ENCODE measurements around the gene PLCH1.

DNA sequence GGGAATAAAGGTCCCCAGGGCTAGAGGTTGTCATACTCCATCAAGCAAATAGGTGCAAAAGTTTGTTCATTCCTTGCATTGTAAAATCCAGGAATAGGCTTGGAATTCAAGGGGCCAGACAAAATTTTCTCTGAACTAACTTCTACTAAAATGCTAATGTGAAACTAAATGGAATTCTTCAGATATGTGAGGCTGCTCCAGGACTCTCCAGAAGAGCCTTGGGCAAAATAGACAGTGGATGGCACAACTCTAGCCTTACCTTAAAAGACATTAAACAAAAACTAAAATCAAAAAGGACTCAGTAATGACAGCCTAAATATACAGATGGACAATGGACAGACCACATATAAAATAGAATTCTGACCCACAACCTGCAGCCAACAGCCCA, 320.6 kb downstream of the PLCH1 start:
- TF ChIP-seq, protein P1, sequence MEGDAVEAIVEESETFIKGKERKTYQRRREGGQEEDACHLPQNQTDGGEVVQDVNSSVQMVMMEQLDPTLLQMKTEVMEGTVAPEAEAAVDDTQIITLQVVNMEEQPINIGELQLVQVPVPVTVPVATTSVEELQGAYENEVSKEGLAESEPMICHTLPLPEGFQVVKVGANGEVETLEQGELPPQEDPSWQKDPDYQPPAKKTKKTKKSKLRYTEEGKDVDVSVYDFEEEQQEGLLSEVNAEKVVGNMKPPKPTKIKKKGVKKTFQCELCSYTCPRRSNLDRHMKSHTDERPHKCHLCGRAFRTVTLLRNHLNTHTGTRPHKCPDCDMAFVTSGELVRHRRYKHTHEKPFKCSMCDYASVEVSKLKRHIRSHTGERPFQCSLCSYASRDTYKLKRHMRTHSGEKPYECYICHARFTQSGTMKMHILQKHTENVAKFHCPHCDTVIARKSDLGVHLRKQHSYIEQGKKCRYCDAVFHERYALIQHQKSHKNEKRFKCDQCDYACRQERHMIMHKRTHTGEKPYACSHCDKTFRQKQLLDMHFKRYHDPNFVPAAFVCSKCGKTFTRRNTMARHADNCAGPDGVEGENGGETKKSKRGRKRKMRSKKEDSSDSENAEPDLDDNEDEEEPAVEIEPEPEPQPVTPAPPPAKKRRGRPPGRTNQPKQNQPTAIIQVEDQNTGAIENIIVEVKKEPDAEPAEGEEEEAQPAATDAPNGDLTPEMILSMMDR (tag by site-specific recombination; IDR thresholded peaks at IDR 0.05), result no peak
- TF ChIP-seq ZNF660 (tag by site-specific recombination; IDR thresholded peaks at IDR 0.05) (no peak), YY1 (tag by site-specific recombination; IDR thresholded peaks at IDR 0.05) (no peak), BCL6B (tag by site-specific recombination; IDR thresholded peaks at IDR 0.05) (no peak), ZNF610 (tag by site-specific recombination; IDR thresholded peaks at IDR 0.05; ENCODE audit: borderline replicate concordance) (no peak)
- TF ChIP-seq, protein P2, sequence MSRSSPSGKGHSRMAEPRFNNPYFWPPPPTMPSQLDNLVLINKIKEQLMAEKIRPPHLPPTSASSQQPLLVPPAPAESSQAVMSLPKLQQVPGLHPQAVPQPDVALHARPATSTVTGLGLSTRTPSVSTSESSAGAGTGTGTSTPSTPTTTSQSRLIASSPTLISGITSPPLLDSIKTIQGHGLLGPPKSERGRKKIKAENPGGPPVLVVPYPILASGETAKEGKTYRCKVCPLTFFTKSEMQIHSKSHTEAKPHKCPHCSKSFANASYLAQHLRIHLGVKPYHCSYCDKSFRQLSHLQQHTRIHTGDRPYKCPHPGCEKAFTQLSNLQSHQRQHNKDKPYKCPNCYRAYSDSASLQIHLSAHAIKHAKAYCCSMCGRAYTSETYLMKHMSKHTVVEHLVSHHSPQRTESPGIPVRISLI (tag by site-specific recombination; IDR thresholded peaks at IDR 0.05), result no peak
- TF ChIP-seq, protein P3, sequence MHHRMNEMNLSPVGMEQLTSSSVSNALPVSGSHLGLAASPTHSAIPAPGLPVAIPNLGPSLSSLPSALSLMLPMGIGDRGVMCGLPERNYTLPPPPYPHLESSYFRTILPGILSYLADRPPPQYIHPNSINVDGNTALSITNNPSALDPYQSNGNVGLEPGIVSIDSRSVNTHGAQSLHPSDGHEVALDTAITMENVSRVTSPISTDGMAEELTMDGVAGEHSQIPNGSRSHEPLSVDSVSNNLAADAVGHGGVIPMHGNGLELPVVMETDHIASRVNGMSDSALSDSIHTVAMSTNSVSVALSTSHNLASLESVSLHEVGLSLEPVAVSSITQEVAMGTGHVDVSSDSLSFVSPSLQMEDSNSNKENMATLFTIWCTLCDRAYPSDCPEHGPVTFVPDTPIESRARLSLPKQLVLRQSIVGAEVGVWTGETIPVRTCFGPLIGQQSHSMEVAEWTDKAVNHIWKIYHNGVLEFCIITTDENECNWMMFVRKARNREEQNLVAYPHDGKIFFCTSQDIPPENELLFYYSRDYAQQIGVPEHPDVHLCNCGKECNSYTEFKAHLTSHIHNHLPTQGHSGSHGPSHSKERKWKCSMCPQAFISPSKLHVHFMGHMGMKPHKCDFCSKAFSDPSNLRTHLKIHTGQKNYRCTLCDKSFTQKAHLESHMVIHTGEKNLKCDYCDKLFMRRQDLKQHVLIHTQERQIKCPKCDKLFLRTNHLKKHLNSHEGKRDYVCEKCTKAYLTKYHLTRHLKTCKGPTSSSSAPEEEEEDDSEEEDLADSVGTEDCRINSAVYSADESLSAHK (tag by site-specific recombination; IDR thresholded peaks at IDR 0.05), result no peak
- TF ChIP-seq, protein P4, sequence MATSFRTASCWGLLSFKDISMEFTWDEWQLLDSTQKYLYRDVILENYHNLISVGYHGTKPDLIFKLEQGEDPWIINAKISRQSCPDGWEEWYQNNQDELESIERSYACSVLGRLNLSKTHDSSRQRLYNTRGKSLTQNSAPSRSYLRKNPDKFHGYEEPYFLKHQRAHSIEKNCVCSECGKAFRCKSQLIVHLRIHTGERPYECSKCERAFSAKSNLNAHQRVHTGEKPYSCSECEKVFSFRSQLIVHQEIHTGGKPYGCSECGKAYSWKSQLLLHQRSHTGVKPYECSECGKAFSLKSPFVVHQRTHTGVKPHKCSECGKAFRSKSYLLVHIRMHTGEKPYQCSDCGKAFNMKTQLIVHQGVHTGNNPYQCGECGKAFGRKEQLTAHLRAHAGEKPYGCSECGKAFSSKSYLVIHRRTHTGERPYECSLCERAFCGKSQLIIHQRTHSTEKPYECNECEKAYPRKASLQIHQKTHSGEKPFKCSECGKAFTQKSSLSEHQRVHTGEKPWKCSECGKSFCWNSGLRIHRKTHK (tag by site-specific recombination; IDR thresholded peaks at IDR 0.05), result no peak
